ENCODE data around the gene GLP2R. TPM values are rescaled to one million over a fixed set of nuclear protein-coding genes. Genes with fewer than 3 reads are reported as not detected.

The GLP2R gene
- total and polyA plus RNA-seq, 2 of the 13 experiments (the other 11 are each of a cell fraction or from before 2014, with no cell fraction given) = 0.65 to 1.4 TPM

DNA sequence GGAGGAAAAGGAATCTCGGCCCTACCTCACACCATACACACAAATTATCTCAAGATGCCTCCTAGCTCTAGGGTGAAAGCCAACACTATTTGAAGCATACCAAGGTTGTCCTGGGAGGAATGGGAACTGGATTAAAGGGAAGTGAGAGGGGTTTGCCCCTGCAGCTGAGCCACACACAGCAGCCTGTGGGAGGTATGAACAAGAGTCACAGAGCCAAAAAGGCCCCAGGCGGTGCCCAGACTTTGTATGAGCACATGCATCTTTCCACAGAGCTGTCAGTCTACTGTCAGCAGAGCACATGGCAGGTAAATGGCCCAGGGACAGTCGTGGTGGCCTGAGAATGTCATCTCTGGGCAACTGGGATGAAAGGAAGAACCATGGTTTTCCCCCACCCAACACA is 110.4 kb downstream of the GLP2R start:
- Histone ChIP-seq H3K4me2 (ENCODE audit: low read depth, low read length) (no peak overlapping the region), H3K27me3 (ENCODE audit: control insufficient read depth in 1 of 2, insufficient read depth in 2 of 2, low read length in 2 of 2) (peaks cover 0 to 12% of the 10 kb centered on the region in 2 experiments; a peak in 3 of 5 replicates), H3K27ac (ENCODE audit: extremely low read length, insufficient read depth, low read length) (no peak overlapping the region), H3K36me3 (replicated peaks in 1 of 2; ENCODE audit: control insufficient read depth in 1 of 2, insufficient read depth in 2 of 2, low read length in 2 of 2) (no peaks in the 10 kb centered on the region), H2AFZ (ENCODE audit: low read length) (no peak overlapping the region), H4K20me1 (ENCODE audit: insufficient read depth, low read length) (0 out of 2 replicates have a peak, but pooled peaks cover 3% of the 10 kb centered on the region), H3K9ac (ENCODE audit: insufficient read depth, low read depth, low read length) (no peak overlapping the region), H3K4me1 (ENCODE audit: insufficient read depth, low read length) (no peaks in the 10 kb centered on the region), H3K4me3 (replicated peaks in 1 of 3; ENCODE audit: insufficient read depth in 1 of 3, low read depth in 2 of 3, low read length in 3 of 3) (no peak overlapping the region), H3K79me2 (ENCODE audit: insufficient read depth, low read length) (no peaks in the 10 kb centered on the region), H3K9me3 (ENCODE audit: low read length) (no peaks in the 10 kb centered on the region)
- CTCF ChIA-PET (ENCODE audit: low intra/inter-chr PET ratio, low total read pairs) = no interaction called here
- 0% methylated on average over 1 of the region's 3 CpGs for WGBS (ENCODE audit: low lambda C conversion rate)
- intact Hi-C loops (cut with micrococcal nuclease; ENCODE audit: unreplicated experiment) (no loop called here), in situ Hi-C loops (cut with HindIII; ENCODE audit: extremely low pct_ligation_motif_present, low pct_unique_long_range_greater_than_20kb) (no loop called here)
- TF ChIP-seq EEA1 (CRISPR knock-in tag; IDR thresholded peaks at IDR 0.05; ENCODE audit: borderline replicate concordance) (no peak), ZNF343 (CRISPR knock-in tag; IDR thresholded peaks at IDR 0.05) (no peak), ZNF75D (CRISPR knock-in tag; IDR thresholded peaks at IDR 0.05; ENCODE audit: borderline replicate concordance) (no peak)
- TF ChIP-seq, protein P1, sequence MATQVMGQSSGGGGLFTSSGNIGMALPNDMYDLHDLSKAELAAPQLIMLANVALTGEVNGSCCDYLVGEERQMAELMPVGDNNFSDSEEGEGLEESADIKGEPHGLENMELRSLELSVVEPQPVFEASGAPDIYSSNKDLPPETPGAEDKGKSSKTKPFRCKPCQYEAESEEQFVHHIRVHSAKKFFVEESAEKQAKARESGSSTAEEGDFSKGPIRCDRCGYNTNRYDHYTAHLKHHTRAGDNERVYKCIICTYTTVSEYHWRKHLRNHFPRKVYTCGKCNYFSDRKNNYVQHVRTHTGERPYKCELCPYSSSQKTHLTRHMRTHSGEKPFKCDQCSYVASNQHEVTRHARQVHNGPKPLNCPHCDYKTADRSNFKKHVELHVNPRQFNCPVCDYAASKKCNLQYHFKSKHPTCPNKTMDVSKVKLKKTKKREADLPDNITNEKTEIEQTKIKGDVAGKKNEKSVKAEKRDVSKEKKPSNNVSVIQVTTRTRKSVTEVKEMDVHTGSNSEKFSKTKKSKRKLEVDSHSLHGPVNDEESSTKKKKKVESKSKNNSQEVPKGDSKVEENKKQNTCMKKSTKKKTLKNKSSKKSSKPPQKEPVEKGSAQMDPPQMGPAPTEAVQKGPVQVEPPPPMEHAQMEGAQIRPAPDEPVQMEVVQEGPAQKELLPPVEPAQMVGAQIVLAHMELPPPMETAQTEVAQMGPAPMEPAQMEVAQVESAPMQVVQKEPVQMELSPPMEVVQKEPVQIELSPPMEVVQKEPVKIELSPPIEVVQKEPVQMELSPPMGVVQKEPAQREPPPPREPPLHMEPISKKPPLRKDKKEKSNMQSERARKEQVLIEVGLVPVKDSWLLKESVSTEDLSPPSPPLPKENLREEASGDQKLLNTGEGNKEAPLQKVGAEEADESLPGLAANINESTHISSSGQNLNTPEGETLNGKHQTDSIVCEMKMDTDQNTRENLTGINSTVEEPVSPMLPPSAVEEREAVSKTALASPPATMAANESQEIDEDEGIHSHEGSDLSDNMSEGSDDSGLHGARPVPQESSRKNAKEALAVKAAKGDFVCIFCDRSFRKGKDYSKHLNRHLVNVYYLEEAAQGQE (IDR thresholded peaks at IDR 0.05; ENCODE audit: borderline replicate concordance in 1 of 2, low read depth in 1 of 2, low read length in 2 of 2) = no peak
- POLR2A ChIA-PET = no interaction called here
- BruUV-seq (replicated peaks) = no TSS peak
- DNase-seq (ENCODE audit: low spot score) (no peak), ATAC-seq (no peak), FAIRE-seq (no peak)
